Measurements from ENCODE around the gene TTYH3. TPM values are rescaled to one million over a fixed set of nuclear protein-coding genes. Genes with fewer than 3 reads are reported as not detected.

Gene TTYH3
- total RNA-seq, 4 donors from 2014 or later: 3.8 to 47.2 (median 25.2) TPM

DNA sequence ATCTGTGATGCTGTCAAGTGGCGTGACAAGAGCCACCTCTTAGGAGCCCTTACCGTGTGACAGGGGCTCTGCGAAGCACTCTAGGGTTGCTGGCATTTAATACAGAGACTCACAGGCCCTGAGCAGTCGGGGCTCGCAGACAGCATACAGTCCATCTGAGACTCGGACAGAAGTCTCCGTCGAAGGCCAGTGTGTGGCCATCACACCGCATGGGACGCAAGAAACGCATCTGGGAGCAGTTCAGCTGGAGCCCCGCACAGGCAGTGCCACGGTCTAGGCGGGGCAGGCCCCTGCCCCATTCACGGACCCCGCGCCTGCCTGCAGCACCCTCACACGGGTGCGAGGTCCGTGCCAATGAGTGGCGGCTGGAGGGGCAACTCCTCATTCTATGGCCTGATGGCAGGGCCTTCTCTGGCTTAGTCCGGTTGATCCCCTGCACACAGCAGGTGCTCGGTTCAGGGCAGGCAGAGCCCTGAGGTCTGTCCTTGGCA, 39.4 kb upstream of the TTYH3 start:
- Histone ChIP-seq H3K4me3 (no peak overlapping the region), H3K27ac (no peak overlapping the region), H3K4me1 (no peaks in the 10 kb centered on the region), H3K36me3 (no peaks in the 10 kb centered on the region), H3K9me3 (no peaks in the 10 kb centered on the region), H3K27me3 (no peaks in the 10 kb centered on the region)
- DNase-seq: no peak
- no peak for TF ChIP-seq CTCF (IDR thresholded peaks at IDR 0.05)
- TF ChIP-seq POLR2A (IDR thresholded peaks at IDR 0.05): no peak
- intact Hi-C loops (cut with DNase I; ENCODE audit: low total_unique reads): no loop called here

DNA sequence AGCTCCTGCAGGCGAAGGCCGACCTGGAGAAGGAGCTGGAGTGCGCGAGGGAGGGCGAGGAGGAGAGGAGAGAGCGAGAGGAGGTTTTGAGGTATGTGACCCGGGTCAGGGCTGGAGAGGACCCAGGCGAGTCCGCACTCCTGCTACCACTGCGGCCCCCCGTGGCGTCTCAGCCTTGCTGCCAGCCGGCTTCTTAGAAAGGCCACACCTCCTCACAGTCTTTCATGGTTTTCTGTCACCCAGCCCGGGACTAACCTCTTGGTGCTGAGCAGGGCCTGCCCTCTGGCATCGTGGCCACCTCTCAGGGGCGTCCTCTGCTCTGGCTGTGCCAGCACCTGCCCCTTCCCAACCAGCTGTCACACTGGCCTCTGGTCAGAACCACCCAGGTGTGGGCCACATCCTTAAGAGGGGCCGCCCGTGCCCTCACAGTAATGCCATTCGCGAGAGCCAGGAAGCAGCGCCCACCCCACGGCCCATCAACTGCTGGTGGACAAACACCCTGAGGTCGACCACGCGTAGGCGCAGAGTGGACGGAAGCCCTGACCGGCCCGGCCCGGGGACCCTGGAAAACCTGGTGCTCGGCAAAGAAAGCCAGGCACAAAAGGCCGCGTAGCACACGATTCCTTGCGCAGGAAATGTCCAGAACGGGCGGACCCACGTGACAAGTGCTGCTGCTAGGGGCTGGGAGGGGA, 38.6 kb upstream of the TTYH3 start:
- intact Hi-C loops (cut with DNase I; ENCODE audit: low total_unique reads): no loop called here
- no peaks in the 10 kb centered on the region for H3K9me3 ChIP-seq
- H3K36me3 ChIP-seq: no peaks in the 10 kb centered on the region
- no peak overlapping the region for H3K27ac ChIP-seq
- no peak for TF ChIP-seq POLR2A (IDR thresholded peaks at IDR 0.05)
- H3K4me1 ChIP-seq: no peaks in the 10 kb centered on the region
- no peak for DNase-seq
- no peak overlapping the region for H3K4me3 ChIP-seq
- H3K27me3 ChIP-seq: no peaks in the 10 kb centered on the region

DNA sequence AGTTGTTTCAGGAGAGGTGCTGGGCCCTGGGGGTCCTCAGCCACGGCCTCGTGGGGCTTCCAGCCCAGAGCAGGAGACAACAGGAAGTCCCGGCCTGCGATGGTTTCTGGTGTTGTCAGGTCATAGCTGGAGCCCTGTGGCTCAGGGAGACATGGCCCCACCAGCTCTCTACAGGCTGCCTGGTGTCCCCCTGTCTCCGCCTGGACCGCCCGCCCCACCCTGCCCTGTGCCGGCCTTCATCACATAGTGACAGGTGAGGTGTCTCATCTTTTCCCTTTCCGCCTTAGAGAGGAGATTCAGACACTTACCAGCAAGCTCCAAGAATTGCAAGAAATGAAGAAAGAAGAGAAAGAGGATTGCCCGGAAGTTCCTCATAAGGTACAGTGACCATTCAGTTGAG, 37.2 kb upstream of the TTYH3 start:
- H3K4me3 ChIP-seq: no peak overlapping the region
- no peaks in the 10 kb centered on the region for H3K4me1 ChIP-seq
- TF ChIP-seq POLR2A (IDR thresholded peaks at IDR 0.05) (no peak), CTCF (IDR thresholded peaks at IDR 0.05) (no peak)
- DNase-seq: no peak
- no peaks in the 10 kb centered on the region for H3K36me3 ChIP-seq
- H3K27me3 ChIP-seq: no peaks in the 10 kb centered on the region
- no peak overlapping the region for H3K27ac ChIP-seq
- H3K9me3 ChIP-seq: no peaks in the 10 kb centered on the region
- intact Hi-C loops (cut with DNase I; ENCODE audit: low total_unique reads): no loop called here

DNA sequence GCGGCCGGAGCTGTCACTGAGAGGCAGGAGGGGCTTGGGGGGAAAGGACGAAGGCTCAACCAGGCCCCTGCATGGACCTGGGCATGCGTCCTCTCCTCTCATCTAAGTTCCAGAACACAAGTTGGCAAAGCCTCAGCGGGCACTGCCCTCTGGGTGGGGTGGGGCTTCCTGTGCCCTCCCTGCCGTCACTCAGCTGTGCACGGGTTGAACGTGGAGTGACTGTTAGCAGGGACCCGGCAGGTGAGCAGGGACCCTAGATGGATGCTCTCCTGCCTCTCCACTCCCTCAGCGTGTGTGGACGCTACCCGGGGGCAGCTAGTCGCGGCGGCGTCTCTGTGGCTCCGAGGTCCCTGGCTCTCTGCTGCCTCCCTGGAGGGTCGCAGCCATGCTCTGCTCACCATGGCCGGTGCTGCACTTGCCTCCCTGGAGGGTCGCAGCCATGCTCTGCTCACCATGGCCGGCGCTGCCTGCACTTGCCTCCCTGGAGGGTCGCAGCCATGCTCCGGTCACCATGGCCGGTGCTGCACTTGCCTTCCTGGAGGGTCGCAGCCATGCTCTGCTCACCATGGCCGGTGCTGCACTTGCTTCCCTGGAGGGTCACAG, 36.4 kb upstream of the TTYH3 start:
- no peaks in the 10 kb centered on the region for H3K27me3 ChIP-seq
- no peak overlapping the region for H3K4me3 ChIP-seq
- intact Hi-C loops (cut with DNase I; ENCODE audit: low total_unique reads): no loop called here
- H3K36me3 ChIP-seq: no peaks in the 10 kb centered on the region
- H3K27ac ChIP-seq: no peak overlapping the region
- H3K9me3 ChIP-seq: no peaks in the 10 kb centered on the region
- no peaks in the 10 kb centered on the region for H3K4me1 ChIP-seq
- TF ChIP-seq CTCF (IDR thresholded peaks at IDR 0.05): no peak
- TF ChIP-seq POLR2A (IDR thresholded peaks at IDR 0.05): no peak
- DNase-seq: no peak

DNA sequence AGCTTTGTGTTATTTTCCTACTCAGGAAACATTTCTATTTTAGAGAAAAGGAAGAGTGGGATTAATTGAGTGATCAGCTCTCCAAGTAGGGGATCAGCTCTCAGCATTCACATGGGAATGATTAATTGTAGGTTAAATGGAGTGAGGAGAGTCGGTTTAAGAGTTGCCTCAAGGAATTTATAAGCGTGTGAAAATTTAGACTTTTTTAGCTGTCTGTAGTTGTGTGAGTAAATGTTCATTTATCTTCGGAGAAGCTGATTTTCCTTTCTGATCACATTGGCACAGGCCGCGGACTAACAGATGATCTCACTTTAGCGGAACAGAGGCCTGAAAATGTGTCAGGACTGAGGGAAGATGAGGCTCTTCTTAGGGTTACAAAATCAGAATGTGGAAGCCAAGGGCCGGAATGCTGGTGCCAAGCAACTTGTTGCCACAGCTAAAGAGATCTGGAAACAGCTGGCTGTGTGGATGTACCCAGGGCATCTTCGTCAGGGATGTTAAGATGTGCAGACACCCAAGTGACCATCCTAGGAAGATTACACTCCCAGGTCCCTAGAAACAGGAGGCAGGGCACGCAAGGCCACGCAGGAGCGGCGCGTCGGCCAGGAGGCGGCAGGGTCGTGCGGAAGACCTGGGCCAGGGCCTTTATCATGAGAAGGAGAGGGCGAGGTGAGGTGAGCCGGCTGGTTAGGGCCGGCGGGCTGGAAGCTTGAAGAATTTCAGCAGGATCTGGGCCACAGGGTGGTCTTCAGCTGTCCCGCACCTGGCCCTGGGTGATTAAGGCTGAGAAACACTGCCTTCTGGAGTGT, 35.1 kb upstream of the TTYH3 start:
- H3K4me3 ChIP-seq: no peak overlapping the region
- intact Hi-C loops (cut with DNase I; ENCODE audit: low total_unique reads): no loop called here
- no peaks in the 10 kb centered on the region for H3K36me3 ChIP-seq
- TF ChIP-seq POLR2A (IDR thresholded peaks at IDR 0.05): no peak
- TF ChIP-seq CTCF (IDR thresholded peaks at IDR 0.05): no peak
- no peak for DNase-seq
- no peaks in the 10 kb centered on the region for H3K9me3 ChIP-seq
- no peak overlapping the region for H3K27ac ChIP-seq
- no peaks in the 10 kb centered on the region for H3K4me1 ChIP-seq
- no peaks in the 10 kb centered on the region for H3K27me3 ChIP-seq

Data from uterus (tissue), 4 donors.